Metanephros (tissue), 2 donors: ENCODE results near the gene PARPBP. TPM values are rescaled to one million over a fixed set of nuclear protein-coding genes. Genes with fewer than 3 reads are reported as not detected.

Source experiments
- small RNA-seq: library from RNA; depleted of rRNA; stranded (forward); fragments of <200 nt; gene quantifications from one replicate; pipeline ENCODE3, GENCODE V24; 2014; ENCODE audit warnings: low replicate concordance
- total RNA-seq: library from RNA; depleted of rRNA; stranded (reverse); fragments of >200 nt; gene quantifications from one replicate; pipeline ENCODE4 v1.2.3, GENCODE V29; 2014

Gene PARPBP, protein sequence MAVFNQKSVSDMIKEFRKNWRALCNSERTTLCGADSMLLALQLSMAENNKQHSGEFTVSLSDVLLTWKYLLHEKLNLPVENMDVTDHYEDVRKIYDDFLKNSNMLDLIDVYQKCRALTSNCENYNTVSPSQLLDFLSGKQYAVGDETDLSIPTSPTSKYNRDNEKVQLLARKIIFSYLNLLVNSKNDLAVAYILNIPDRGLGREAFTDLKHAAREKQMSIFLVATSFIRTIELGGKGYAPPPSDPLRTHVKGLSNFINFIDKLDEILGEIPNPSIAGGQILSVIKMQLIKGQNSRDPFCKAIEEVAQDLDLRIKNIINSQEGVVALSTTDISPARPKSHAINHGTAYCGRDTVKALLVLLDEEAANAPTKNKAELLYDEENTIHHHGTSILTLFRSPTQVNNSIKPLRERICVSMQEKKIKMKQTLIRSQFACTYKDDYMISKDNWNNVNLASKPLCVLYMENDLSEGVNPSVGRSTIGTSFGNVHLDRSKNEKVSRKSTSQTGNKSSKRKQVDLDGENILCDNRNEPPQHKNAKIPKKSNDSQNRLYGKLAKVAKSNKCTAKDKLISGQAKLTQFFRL
- 11.2 TPM for total RNA-seq

DNA sequence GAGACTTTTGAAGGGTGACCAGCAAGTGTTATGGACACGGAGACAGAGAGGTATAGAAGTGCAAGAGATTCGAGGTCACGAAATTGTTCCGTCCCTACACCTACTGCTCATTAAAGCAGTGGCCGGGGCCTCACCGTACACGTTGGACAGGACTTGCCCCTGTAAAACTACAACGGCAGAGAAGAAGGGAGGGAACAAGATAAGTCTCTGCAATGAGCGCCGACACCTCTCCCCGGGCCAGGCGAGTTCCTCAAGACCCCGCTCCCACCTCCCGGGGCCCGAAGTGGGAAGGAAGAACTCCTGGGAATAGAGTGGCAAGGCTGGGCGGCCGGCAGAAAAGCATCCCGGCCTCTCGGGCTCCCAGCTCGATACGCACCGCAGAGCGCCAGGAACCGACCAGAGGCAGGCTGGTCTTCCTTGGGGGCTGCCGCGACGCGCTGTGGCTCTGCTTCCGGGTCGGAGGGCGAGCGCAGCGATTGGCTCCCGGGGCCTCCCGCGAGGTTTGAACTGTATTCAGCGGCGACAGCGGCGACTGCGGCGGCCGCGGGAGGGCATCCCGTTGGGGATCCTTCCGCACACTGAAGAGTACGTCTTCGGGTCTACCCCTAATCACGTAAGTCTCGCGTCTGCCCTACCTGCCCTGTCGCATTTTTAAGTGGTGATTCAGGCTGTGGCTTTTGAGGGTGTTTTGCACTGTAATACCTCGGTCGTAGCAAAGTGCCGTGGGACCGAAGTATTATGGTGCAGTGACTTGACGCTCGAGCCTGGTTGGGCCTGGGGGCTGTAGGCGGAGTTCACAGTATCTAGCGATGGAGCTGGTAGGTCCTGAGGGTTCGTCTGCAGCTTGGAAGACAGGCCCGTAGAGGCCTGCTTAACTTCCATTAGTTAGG is at the start of gene PARPBP, which contains the start of gene NUP37:
Gene PARPBP (plus strand): TSS at position 510 of the 890 bp plus-strand sequence. CDS start 3,706 bp downstream, outside the sequence.
Gene NUP37 (minus strand): TSS at position 441 of the 890 bp plus-strand sequence. CDS start 1,596 bp downstream, outside the sequence.

DNA sequence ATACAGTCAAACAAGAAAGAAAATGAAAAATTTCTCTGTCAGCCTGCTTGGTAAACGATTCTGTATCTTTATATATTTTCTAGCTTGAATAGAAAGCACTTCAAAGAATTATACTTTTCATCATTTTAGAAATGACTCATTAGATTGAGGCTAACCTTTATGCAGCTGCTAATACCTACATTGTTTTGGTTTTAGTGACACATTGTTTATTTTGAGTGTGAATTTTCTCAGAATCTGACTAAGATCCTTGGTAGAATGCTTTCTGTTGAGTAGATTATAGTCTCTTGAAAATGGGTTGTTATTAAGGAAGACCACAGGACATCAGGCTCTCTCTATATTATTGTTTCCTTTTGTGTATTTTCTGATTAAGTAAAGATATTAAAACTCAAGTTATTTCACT is 77.8 kb downstream of the PARPBP start, which contains the start of gene PMCH:
Gene PMCH (minus strand): TSS at position 45 of the 400 bp plus-strand sequence. CDS start 63 bp downstream, outside the sequence.

Small RNAs within 50 kb of the gene (small RNA-seq; reads per million reads assigned to genes)
- not detected for gene RN7SL793P

Other genes with a start within 250 kb of the PARPBP start
- gene DRAM1, start 242.6 kb upstream of the PARPBP start, total RNA-seq: 15.2 TPM
- gene WASHC3, start 58.2 kb upstream of the PARPBP start, total RNA-seq: 45.3 TPM
- gene NUP37, start 69 bp upstream of the PARPBP start, total RNA-seq: 17.0 TPM
- gene PMCH, start 77.7 kb downstream of the PARPBP start, total RNA-seq: not detected